Keratinocyte (primary cell): ENCODE measurements around the gene STRAP. TPM values are rescaled to one million over a fixed set of nuclear protein-coding genes. Genes with fewer than 3 reads are reported as not detected.

Experiments
- DNase-seq: peaks from one replicate; pipeline ENCODE4 v3.0.0-alpha.2; 2011; ENCODE audit warnings: low read depth, missing footprints, low spot score
- FAIRE-seq: peaks from 2 replicates; lab custom pipeline; 2011; peaks lifted over from hg19 to GRCh38; lab: Jason Lieb, UNC
- H2AFZ ChIP-seq: 2 replicates; pipeline ENCODE4 v1.6.0; 2012; ENCODE audit warnings: low read length, control low read depth, inconsistent platforms; ENCODE audit not compliant: control insufficient read depth
- H3K27ac ChIP-seq: 2 replicates; pipeline ENCODE4 v1.5.1; 2011; ENCODE audit warnings: low read length; ENCODE audit not compliant: control insufficient read depth, insufficient read depth
- H3K27me3 ChIP-seq: 3 replicates; pipeline ENCODE4 v1.6.0; 2011; ENCODE audit warnings: low read length; ENCODE audit not compliant: control insufficient read depth, insufficient read depth; ENCODE audit errors: extremely low read depth
- H3K36me3 ChIP-seq, 2 experiments: 2 replicates in 1 of 2; 3 replicates in 1 of 2; pipeline ENCODE4 v1.5.1; 2011; ENCODE audit warnings: low read length in 2 of 2, mild to moderate bottlenecking in 1 of 2; ENCODE audit not compliant: control insufficient read depth in 2 of 2, insufficient read depth in 2 of 2; ENCODE audit errors: extremely low read depth in 1 of 2
- H3K4me1 ChIP-seq: 3 replicates; pipeline ENCODE4 v1.5.1; 2011; ENCODE audit warnings: low read length; ENCODE audit not compliant: control insufficient read depth, insufficient read depth; ENCODE audit errors: extremely low read depth
- H3K4me2 ChIP-seq: 3 replicates; pipeline ENCODE4 v1.6.0; 2011; ENCODE audit warnings: low read depth, low read length; ENCODE audit not compliant: control insufficient read depth, insufficient read depth; ENCODE audit errors: extremely low read depth
- H3K4me3 ChIP-seq, 3 experiments: fragments of 200-600 bp in 1 of 3; sonication (generic) in 1 of 3; 2 replicates in 2 of 3; 3 replicates in 1 of 3; pipeline ENCODE4 v1.5.1; 2011 to 2016; ENCODE audit warnings: low read length in 3 of 3, mild to moderate bottlenecking in 3 of 3, control low read depth in 2 of 3, inconsistent platforms in 1 of 3, low read depth in 1 of 3, mixed read lengths in 1 of 3, mixed run types in 1 of 3, moderate library complexity in 1 of 3; ENCODE audit not compliant: control insufficient read depth in 2 of 3, insufficient read depth in 2 of 3; ENCODE audit errors: extremely low read depth in 1 of 3
- H3K79me2 ChIP-seq: 2 replicates; pipeline ENCODE4 v1.6.0; 2012; ENCODE audit warnings: low read length; ENCODE audit not compliant: control insufficient read depth, insufficient read depth
- H3K9ac ChIP-seq: 3 replicates; pipeline ENCODE4 v1.6.0; 2011; ENCODE audit warnings: low read length; ENCODE audit not compliant: control insufficient read depth, insufficient read depth; ENCODE audit errors: extremely low read depth
- H3K9me1 ChIP-seq: 3 replicates; pipeline ENCODE4 v1.6.0; 2011; ENCODE audit warnings: low read length; ENCODE audit not compliant: control insufficient read depth, insufficient read depth; ENCODE audit errors: extremely low read depth
- H3K9me3 ChIP-seq: 2 replicates; pipeline ENCODE4 v1.5.1; 2012; ENCODE audit warnings: low read depth, low read length; ENCODE audit not compliant: control insufficient read depth
- H4K20me1 ChIP-seq: 3 replicates; pipeline ENCODE4 v1.6.0; 2011; ENCODE audit warnings: low read length; ENCODE audit not compliant: control insufficient read depth, insufficient read depth; ENCODE audit errors: extremely low read depth
- CTCF ChIP-seq, 3 experiments: IDR thresholded peaks in 1 of 3; conservative IDR thresholded peaks in 1 of 3; optimal IDR thresholded peaks in 1 of 3; 2 replicates in 2 of 3; 3 replicates in 1 of 3; pipeline versions ENCODE3 to v1.5.1; 2011; ENCODE audit warnings: low read length in 3 of 3, mild to moderate bottlenecking in 3 of 3, moderate library complexity in 2 of 3, control low read depth in 1 of 3, inconsistent platforms in 1 of 3; ENCODE audit not compliant: insufficient read depth in 2 of 3; ENCODE audit errors: extremely low read depth in 1 of 3
- EZH2 ChIP-seq: IDR thresholded peaks from one replicate; pipeline ENCODE4 v1.6.1; 2012; ENCODE audit warnings: inconsistent platforms, mild to moderate bottlenecking, low read length, moderate library complexity
- dilution Hi-C: fragments of 300-500 bp; cut with MboI; formaldehyde crosslinking; loops from one replicate; pipeline ENCODE4 v1.7.0; 2020; ENCODE audit warnings: low sequenced_read_pairs; ENCODE audit not compliant: extremely low pct_ligation_motif_present
- polyA plus RNA-seq, 5 experiments: library from polyadenylated mRNA; depleted of rRNA in 3 of 5; stranded (reverse) in 3 of 5; stranded (forward) in 1 of 5; unstranded in 1 of 5; fragments of >200 nt; gene quantifications; 1 replicate in 1 of 5; 2 replicates in 3 of 5; 3 replicates in 1 of 5; pipeline versions ENCODE4 v1.2.1 to v1.2.3, GENCODE V29; 2011 to 2012; ENCODE audit warnings: missing spikeins in 2 of 5, low read depth in 1 of 5, low replicate concordance in 1 of 5

The STRAP gene
- polyA plus RNA-seq, 1 donor (not counting 4 experiments of a cell fraction or from before 2014, with no cell fraction given) = 210 TPM

- Histone ChIP-seq H3K79me2 (no peaks in the 10 kb centered on the region), H3K9me3 (no peaks in the 10 kb centered on the region), H3K27ac (no peak overlapping the region), H2AFZ (no peak overlapping the region), H3K27me3 (no peaks in the 10 kb centered on the region), H3K4me2 (no peak overlapping the region), H3K9me1 (no peaks in the 10 kb centered on the region), H3K9ac (no peak overlapping the region), H3K4me3 (no peak overlapping the region), H4K20me1 (no peaks in the 10 kb centered on the region), H3K36me3 (no peaks in the 10 kb centered on the region), H3K4me1 (no peaks in the 10 kb centered on the region)
- dilution Hi-C loops = loop anchor here (25.0 kb wide), 1 partner anchor 260 kb away; no protein-coding TSS in a partner anchor
- no peak for TF ChIP-seq CTCF (optimal IDR thresholded peaks at IDR 0.05 in 1 of 3, IDR thresholded peaks at IDR 0.05 in 1 of 3, conservative IDR thresholded peaks at IDR 0.05 in 1 of 3; ENCODE audit: extremely low read depth in 1 of 3, insufficient read depth in 2 of 3, low read length in 3 of 3)
- TF ChIP-seq EZH2 = no peak
- no peak for FAIRE-seq
- no peak for DNase-seq
Measured at GRCh38 chr12:15846887-15847286, 35.3 kb upstream of the STRAP start.

- TF ChIP-seq EZH2 (no peak), CTCF (optimal IDR thresholded peaks at IDR 0.05 in 1 of 3, IDR thresholded peaks at IDR 0.05 in 1 of 3, conservative IDR thresholded peaks at IDR 0.05 in 1 of 3; ENCODE audit: extremely low read depth in 1 of 3, insufficient read depth in 2 of 3, low read length in 3 of 3) (no peak)
- Histone ChIP-seq H3K4me3 (no peak overlapping the region), H4K20me1 (no peaks in the 10 kb centered on the region), H2AFZ (no peak overlapping the region), H3K27me3 (no peaks in the 10 kb centered on the region), H3K79me2 (no peaks in the 10 kb centered on the region), H3K9ac (no peak overlapping the region), H3K9me1 (no peaks in the 10 kb centered on the region), H3K9me3 (no peaks in the 10 kb centered on the region), H3K27ac (no peak overlapping the region), H3K36me3 (no peaks in the 10 kb centered on the region), H3K4me1 (peaks cover 3% of the 10 kb centered on the region), H3K4me2 (no peak overlapping the region)
- dilution Hi-C loops = loop anchor here (25.0 kb wide), 1 partner anchor 261 kb away; no protein-coding TSS in a partner anchor
- DNase-seq = no peak
- FAIRE-seq = no peak
Measured at GRCh38 chr12:15848606-15849005, 33.6 kb upstream of the STRAP start.
